DOHH2 (cell line): ENCODE results near the gene MYO1D.

Source experiments
- H3F3A ChIP-seq: fragments of 200-600 bp; sonication (generic), shearing (Covaris generic); 2 replicates; pipeline ENCODE4 v1.6.0; 2016; ENCODE audit warnings: antibody characterized with exemption, mild to moderate bottlenecking; ENCODE audit not compliant: control insufficient read depth, insufficient read depth
- H3K27ac ChIP-seq: fragments of 200-600 bp; sonication (generic); 2 replicates; pipeline ENCODE4 v1.5.1; 2014; ENCODE audit warnings: low read depth, mild to moderate bottlenecking, low read length, moderate library complexity
- H3K27me3 ChIP-seq: fragments of 200-600 bp; sonication (generic); 2 replicates; pipeline ENCODE4 v1.6.1; 2014; ENCODE audit warnings: mild to moderate bottlenecking, low read length, mixed read lengths; ENCODE audit not compliant: control insufficient read depth
- H3K36me3 ChIP-seq: fragments of 200-600 bp; sonication (generic); 2 replicates; pipeline ENCODE4 v1.6.1; 2014; ENCODE audit warnings: mild to moderate bottlenecking, low read length, moderate library complexity, mixed read lengths; ENCODE audit not compliant: control insufficient read depth
- H3K4me1 ChIP-seq: fragments of 200-600 bp; sonication (generic); 2 replicates; pipeline ENCODE4 v1.6.1; 2014; ENCODE audit warnings: mild to moderate bottlenecking, low read length, mixed read lengths; ENCODE audit not compliant: control insufficient read depth
- H3K4me2 ChIP-seq: fragments of 200-600 bp; sonication (generic); 2 replicates; pipeline ENCODE4 v1.6.0; 2014; ENCODE audit warnings: mild to moderate bottlenecking, low read length, moderate library complexity
- H3K4me3 ChIP-seq: fragments of 200-600 bp; sonication (generic); 2 replicates; pipeline ENCODE4 v1.5.1; 2014; ENCODE audit warnings: mild to moderate bottlenecking, low read length, mixed read lengths
- H3K79me2 ChIP-seq: fragments of 200-600 bp; sonication (generic); 2 replicates; pipeline ENCODE4 v1.6.1; 2014; ENCODE audit warnings: mild to moderate bottlenecking, low read length, mixed read lengths; ENCODE audit not compliant: control insufficient read depth
- H3K9me2 ChIP-seq: fragments of 200-600 bp; sonication (generic); replicated peaks from 2 replicates; pipeline ENCODE4 v1.6.1; 2014; ENCODE audit warnings: mild to moderate bottlenecking, low read length, mixed read lengths; ENCODE audit not compliant: control insufficient read depth
- H3K9me3 ChIP-seq: fragments of 200-600 bp; sonication (generic); 2 replicates; pipeline ENCODE4 v1.6.1; 2014; ENCODE audit warnings: antibody characterized with exemption, low read length, mixed read lengths; ENCODE audit not compliant: control insufficient read depth, insufficient read depth
- H4K20me1 ChIP-seq: fragments of 200-600 bp; sonication (generic); 2 replicates; pipeline ENCODE4 v1.6.0; 2014; ENCODE audit warnings: low read depth, mild to moderate bottlenecking, antibody characterized with exemption, low read length, moderate library complexity; ENCODE audit not compliant: control insufficient read depth, insufficient read depth
- CTCF ChIP-seq: fragments of 200-600 bp; sonication (generic); IDR thresholded peaks from one replicate; pipeline ENCODE4 v1.5.1; 2014; ENCODE audit warnings: antibody characterized with exemption, mild to moderate bottlenecking, low read depth, low read length; ENCODE audit not compliant: poor library complexity, severe bottlenecking
- EZH2phosphoT487 ChIP-seq: fragments of 200-600 bp; sonication (generic); IDR thresholded peaks from 2 replicates; pipeline ENCODE4 v1.6.1; 2017; ENCODE audit warnings: borderline replicate concordance, mild to moderate bottlenecking, antibody characterized with exemption, low read length, moderate library complexity, mixed read lengths

The MYO1D gene

GRCh38 chr17:32916134-32916533 is 39.2 kb upstream of the MYO1D start:
- TF ChIP-seq EZH2phosphoT487 (no peak), CTCF (no peak)
- Histone ChIP-seq H3K27ac (no peak overlapping the region), H3K27me3 (no peaks in the 10 kb centered on the region), H3F3A (no peaks in the 10 kb centered on the region), H3K4me1 (no peaks in the 10 kb centered on the region), H3K36me3 (no peaks in the 10 kb centered on the region), H3K9me2 (no peaks in the 10 kb centered on the region), H3K4me2 (no peak overlapping the region), H3K79me2 (no peaks in the 10 kb centered on the region), H3K4me3 (no peak overlapping the region), H3K9me3 (no peaks in the 10 kb centered on the region), H4K20me1 (no peaks in the 10 kb centered on the region)

- TF ChIP-seq EZH2phosphoT487: no peak
- TF ChIP-seq CTCF: no peak
- no peaks in the 10 kb centered on the region for H3K9me2 ChIP-seq
- H3F3A ChIP-seq: no peaks in the 10 kb centered on the region
- H3K4me1 ChIP-seq: no peaks in the 10 kb centered on the region
- no peaks in the 10 kb centered on the region for H4K20me1 ChIP-seq
- H3K9me3 ChIP-seq: no peaks in the 10 kb centered on the region
- no peak overlapping the region for H3K4me2 ChIP-seq
- no peak overlapping the region for H3K4me3 ChIP-seq
- no peaks in the 10 kb centered on the region for H3K36me3 ChIP-seq
- no peak overlapping the region for H3K27ac ChIP-seq
- H3K27me3 ChIP-seq: no peaks in the 10 kb centered on the region
- H3K79me2 ChIP-seq: no peaks in the 10 kb centered on the region
These were observed 38.3 kb upstream of the MYO1D start for GRCh38 chr17:32915245-32915644.

GRCh38 chr17:32914181-32914580 is 37.3 kb upstream of the MYO1D start:
- H3K9me3 ChIP-seq: no peaks in the 10 kb centered on the region
- TF ChIP-seq CTCF: no peak

GRCh38 chr17:32913593-32913992 is 36.7 kb upstream of the MYO1D start:
- Histone ChIP-seq H3K9me2 (no peaks in the 10 kb centered on the region), H3F3A (no peaks in the 10 kb centered on the region), H3K9me3 (no peaks in the 10 kb centered on the region), H3K36me3 (no peaks in the 10 kb centered on the region), H3K4me2 (no peak overlapping the region), H3K79me2 (no peaks in the 10 kb centered on the region), H4K20me1 (no peaks in the 10 kb centered on the region), H3K4me3 (no peak overlapping the region), H3K27me3 (no peaks in the 10 kb centered on the region), H3K27ac (no peak overlapping the region), H3K4me1 (no peaks in the 10 kb centered on the region)
- TF ChIP-seq CTCF (no peak), EZH2phosphoT487 (no peak)

More at GRCh38 chr17:32914181-32914580, 37.3 kb upstream of the MYO1D start:
- Histone ChIP-seq H3K36me3 (no peaks in the 10 kb centered on the region), H3K4me3 (no peak overlapping the region), H3K27ac (no peak overlapping the region), H3K9me2 (no peaks in the 10 kb centered on the region), H3F3A (no peaks in the 10 kb centered on the region), H3K27me3 (no peaks in the 10 kb centered on the region), H3K4me1 (no peaks in the 10 kb centered on the region), H4K20me1 (no peaks in the 10 kb centered on the region), H3K4me2 (no peak overlapping the region), H3K79me2 (no peaks in the 10 kb centered on the region)
